Measurements from ENCODE around the gene MLF1. TPM values are rescaled to one million over a fixed set of nuclear protein-coding genes. Genes with fewer than 3 reads are reported as not detected.

Gene MLF1
- total and polyA plus RNA-seq, 12 donors: 76.4 to 257 (median 106) TPM

DNA sequence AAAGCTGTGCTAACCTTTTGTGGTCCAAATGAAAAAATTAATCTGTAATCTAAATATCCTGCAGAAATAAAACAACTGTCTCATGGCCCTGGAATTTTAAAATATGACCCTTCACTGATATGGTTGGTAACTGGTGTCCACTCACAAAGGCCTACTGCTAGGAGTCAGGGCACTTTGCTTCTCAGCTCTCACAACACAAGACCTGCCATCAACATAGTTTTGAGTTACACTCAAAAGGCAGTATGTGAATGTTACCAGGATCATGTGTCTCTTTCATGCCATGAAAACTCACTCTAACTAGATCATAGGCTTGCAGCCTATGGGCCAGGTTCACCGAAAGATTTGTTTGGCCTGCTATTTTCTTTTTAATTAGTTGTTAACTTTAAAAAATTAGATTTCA is 10.0 kb upstream of the MLF1 start:
- TF ChIP-seq, protein P1, sequence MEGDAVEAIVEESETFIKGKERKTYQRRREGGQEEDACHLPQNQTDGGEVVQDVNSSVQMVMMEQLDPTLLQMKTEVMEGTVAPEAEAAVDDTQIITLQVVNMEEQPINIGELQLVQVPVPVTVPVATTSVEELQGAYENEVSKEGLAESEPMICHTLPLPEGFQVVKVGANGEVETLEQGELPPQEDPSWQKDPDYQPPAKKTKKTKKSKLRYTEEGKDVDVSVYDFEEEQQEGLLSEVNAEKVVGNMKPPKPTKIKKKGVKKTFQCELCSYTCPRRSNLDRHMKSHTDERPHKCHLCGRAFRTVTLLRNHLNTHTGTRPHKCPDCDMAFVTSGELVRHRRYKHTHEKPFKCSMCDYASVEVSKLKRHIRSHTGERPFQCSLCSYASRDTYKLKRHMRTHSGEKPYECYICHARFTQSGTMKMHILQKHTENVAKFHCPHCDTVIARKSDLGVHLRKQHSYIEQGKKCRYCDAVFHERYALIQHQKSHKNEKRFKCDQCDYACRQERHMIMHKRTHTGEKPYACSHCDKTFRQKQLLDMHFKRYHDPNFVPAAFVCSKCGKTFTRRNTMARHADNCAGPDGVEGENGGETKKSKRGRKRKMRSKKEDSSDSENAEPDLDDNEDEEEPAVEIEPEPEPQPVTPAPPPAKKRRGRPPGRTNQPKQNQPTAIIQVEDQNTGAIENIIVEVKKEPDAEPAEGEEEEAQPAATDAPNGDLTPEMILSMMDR (IDR thresholded peaks at IDR 0.05): no peak
- H3K36me3 ChIP-seq: no peaks in the 10 kb centered on the region
- H3K27me3 ChIP-seq: no peaks in the 10 kb centered on the region
- 85 to 97% methylated on average over 1 of the region's 1 CpG for WGBS, 2 donors
- peaks cover 0 to 23% (median 0%) of the 10 kb centered on the region in 9 donors for H3K4me1 ChIP-seq
- no peak for DNase-seq
- H3K4me3 ChIP-seq: no peak overlapping the region
- peak overlapping the region in 3 of 10 donors; percentile 12 to 25 (median 15) for H3K27ac ChIP-seq
- H3K9me3 ChIP-seq: peaks cover 0 to 6% (median 0%) of the 10 kb centered on the region in 11 donors
- intact Hi-C loops (cut with DNase I): no loop called here
- ATAC-seq: peak in 2 of 8 donors; percentile 47 to 60

DNA sequence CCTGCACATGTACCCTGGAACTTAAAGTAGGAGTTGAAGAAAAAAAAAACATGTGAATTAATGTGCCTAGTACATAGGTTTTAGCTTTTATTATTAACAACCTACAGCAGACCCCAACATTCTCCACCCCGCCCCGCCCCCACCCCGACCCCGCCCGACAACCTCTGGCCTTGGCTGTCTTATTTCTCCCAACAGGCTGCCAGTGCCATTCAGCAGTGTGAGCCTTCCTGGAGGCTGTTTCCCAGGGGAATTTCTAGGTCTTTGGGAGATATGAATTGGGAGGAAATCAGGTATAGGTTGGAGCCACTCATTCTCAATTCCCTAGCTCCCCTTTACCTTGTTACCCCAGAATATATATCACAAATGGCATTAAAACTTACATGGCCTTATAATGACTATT is 8.3 kb upstream of the MLF1 start:
- no peak for DNase-seq
- Histone ChIP-seq H3K27ac (peak overlapping the region in 6 of 10 donors; percentile 9 to 65 (median 27)), H3K27me3 (no peaks in the 10 kb centered on the region), H3K4me1 (peaks cover 0 to 23% (median 0%) of the 10 kb centered on the region in 9 donors), H3K36me3 (no peaks in the 10 kb centered on the region), H3K9me3 (peaks cover 0 to 6% (median 0%) of the 10 kb centered on the region in 11 donors), H3K4me3 (no peak overlapping the region)
- TF ChIP-seq, protein P1 (IDR thresholded peaks at IDR 0.05): no peak
- intact Hi-C loops (cut with DNase I): no loop called here
- 63 to 67% methylated on average over 5 of the region's 5 CpGs for WGBS, 2 donors
- peak in 3 of 8 donors; percentile 39 to 56 (median 56) for ATAC-seq

DNA sequence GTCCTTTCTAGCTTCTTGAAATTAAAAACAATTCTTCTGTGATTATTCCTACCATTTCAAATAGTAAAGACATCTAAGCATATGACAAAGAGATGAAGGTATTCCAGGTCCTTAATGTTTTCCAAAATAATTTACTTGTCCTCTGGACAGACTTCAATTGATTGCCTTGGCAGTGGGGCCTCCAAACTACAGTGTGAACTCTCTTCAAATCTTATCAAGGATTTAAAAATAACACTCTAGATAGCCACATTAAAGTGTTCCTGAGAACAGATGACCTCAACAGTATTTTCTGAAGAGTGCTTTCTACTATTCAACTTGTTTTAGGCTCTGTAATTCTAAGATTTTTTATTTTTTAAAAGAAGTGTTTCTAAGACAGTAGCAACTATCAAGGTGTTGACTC is 7.9 kb upstream of the MLF1 start:
- H3K27ac ChIP-seq: peak overlapping the region in 6 of 10 donors; percentile 9 to 65 (median 27)
- no peak overlapping the region for H3K4me3 ChIP-seq
- ATAC-seq (peak in 2 of 8 donors; percentile 73 to 74), DNase-seq (no peak)
- TF ChIP-seq, protein P1 (IDR thresholded peaks at IDR 0.05): no peak
- peaks cover 0 to 6% (median 0%) of the 10 kb centered on the region in 11 donors for H3K9me3 ChIP-seq
- H3K4me1 ChIP-seq: peaks cover 0 to 23% (median 0%) of the 10 kb centered on the region in 9 donors
- no peaks in the 10 kb centered on the region for H3K36me3 ChIP-seq
- no peaks in the 10 kb centered on the region for H3K27me3 ChIP-seq
- intact Hi-C loops (cut with DNase I): no loop called here

DNA sequence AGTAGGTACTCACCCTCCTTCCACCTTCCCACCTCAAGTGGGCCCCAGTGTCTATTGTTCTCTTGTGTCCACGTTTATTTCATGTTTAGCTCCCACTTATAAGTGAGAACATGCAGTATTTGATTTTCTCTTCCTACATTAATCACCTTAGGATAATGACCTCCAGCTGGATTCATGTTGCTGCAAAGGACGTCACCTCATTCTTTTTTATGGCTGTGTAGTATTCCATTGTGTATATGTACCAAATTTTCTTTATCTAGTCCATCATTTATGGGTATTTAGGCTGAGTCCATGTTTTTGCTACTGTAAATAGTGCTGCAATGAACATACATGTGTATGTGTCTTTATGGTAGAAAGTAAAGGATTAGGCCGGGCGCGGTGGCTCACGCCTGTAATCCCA is 5.9 kb upstream of the MLF1 start:
- WGBS, 2 donors: 92 to 98% methylated on average over 6 of the region's 6 CpGs
- intact Hi-C loops (cut with DNase I): no loop called here
- TF ChIP-seq, protein P1 (IDR thresholded peaks at IDR 0.05): no peak
- no peak for ATAC-seq
- Histone ChIP-seq H3K4me1 (peaks cover 0 to 40% (median 5%) of the 10 kb centered on the region in 9 donors), H3K9me3 (peaks cover 0 to 6% (median 0%) of the 10 kb centered on the region in 11 donors), H3K27me3 (peaks cover 0 to 3% (median 0%) of the 10 kb centered on the region in 7 donors), H3K4me3 (no peak overlapping the region), H3K36me3 (no peaks in the 10 kb centered on the region), H3K27ac (no peak overlapping the region)
- no peak for DNase-seq

All from heart right ventricle (tissue), 16 donors.